Measurements from ENCODE around the gene DNAL1.

DNAL1 gene

DNA sequence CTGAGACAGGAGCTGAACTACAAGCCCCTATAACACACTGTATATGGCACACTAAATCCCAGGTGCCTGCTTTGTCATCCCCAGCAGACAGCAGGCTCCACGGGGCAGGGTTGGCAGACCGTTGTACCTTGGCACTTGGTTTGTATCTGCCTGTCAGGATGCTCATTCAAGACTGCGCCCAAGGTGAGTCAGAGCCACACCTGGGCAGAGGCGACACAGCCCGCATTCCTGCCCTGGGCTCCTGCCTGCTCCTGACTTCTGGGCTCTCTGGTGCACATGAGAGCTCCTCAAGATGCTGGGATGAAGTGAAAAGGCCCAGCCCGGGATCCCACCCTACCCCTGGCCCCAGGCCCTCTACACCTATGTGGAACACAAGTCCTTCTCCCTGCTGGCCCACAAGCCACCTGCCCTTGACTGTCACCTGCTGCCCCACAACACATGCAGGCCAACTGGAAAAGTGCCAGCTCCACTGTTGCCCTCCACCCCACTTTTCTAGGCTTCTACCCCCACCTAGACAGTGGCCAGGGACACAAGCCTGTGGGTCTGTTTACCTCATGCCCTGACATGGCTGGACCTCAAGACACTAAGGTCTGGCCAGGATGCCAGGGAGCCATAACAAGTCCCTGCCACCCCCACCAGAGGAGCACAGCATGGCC, 100.2 kb downstream of the DNAL1 start:
- DNase-seq, result no peak

DNA sequence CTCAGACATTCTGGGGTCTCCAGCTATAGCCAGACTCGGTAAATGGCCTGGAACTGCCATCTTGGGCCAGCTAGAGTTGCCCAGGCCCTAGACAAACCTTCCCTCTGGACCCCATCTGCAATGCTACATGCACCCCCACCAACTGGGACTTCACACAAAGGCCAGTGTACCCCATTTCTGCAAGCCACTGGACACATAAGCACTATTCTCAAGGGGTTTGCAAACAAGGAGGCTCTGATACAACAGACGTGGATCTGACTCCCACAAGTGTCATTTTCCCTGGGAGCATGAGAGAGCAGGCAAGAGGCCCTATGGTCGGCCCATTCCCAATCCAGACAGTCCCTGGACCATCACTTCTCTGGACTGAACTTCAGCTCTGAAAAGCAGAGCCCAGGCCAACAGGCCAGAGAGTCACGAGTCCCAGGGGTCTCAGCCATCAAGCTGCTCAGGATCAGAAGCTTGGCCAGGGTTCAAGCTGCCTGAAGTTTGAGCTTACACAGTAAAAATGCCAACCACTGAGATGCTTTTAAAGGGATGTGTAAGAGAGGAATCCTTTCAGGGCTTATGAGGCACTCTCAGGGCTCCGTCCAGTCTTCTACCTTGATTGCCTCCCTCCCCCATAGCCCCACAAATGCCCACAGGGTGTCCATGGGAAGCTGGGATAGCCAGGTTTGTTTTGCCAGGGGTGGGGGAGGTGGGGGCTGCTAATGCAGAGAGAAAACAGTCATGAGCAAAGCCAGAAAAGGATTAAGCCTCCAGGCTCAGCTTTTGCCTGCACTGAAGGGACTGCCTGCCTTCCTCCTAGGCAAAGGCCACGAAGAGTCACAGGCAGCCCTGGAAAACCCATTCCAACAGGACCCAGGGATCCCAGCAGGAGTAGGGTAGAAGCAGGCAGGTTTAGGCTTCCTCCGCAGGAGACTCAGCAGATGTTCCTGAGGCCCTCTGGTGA, 101.1 kb downstream of the DNAL1 start:
- DNase-seq, result no peak

DNA sequence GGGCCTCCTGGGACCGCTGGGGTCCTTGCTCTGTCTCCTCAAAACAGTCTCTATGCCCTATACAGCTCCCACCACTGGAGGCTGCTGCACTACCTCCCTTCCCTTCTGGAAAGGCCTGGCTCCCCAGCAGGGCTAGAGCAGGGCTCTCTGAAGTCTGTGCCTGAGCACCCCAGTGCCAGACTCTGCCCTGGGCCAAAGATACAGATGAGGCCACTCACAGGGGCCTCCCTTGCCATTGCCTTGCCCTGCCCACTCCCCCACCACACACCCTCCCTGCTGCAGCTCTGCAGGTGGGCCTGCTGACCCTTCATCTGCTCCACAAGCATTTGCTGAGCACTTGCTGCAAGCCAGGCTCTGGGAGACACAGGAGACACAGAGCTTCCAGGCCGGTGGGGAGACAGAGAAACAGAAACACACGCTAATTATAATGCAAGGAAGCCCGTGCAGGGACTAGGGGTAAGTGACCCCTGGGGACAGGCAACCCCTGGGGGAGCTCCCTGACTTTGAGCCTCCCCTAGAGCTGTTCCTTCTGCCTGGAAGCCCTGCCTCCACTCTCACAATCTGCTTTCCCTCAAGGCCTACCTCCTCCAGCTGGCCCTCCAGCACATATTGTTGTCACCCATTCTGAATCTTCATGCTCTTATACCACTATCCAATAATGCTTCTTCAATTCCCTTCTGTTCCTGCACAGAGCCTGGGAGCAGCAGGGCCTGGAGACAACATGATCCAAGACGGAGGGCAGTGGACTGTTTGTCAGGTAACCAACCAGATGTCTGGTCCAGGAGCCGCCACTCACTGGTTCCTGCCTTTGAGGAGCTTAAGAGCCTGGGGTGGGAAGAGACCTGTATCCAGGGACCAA, 102.0 kb downstream of the DNAL1 start:
- DNase-seq, result no peak

GRCh38 chr14:73747379-73748211, 102.8 kb downstream of the DNAL1 start:
- no peak for DNase-seq

DNA sequence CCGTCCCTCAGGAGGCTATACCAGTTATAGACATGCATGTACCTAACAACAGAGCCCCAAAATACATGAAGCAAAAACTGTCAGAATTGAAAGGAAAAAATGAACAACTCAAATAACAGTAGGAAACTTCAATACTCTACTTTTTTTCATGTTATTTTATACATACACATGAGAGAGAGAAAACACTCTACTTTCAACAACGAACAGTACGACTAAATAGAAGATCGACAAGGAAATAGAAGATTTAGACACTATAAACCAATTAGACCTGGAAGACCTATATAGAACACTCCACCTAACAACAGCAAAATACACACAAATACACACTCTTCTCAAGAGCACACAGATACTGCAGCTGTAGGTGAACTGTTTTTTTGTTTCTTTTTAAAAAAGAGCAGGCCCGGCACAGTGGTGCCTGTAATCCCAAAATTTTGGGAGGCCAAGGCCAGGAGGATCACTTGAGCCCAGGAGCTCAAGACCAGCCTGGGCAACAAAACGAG, 104.1 kb downstream of the DNAL1 start:
- no peak for DNase-seq

DNA sequence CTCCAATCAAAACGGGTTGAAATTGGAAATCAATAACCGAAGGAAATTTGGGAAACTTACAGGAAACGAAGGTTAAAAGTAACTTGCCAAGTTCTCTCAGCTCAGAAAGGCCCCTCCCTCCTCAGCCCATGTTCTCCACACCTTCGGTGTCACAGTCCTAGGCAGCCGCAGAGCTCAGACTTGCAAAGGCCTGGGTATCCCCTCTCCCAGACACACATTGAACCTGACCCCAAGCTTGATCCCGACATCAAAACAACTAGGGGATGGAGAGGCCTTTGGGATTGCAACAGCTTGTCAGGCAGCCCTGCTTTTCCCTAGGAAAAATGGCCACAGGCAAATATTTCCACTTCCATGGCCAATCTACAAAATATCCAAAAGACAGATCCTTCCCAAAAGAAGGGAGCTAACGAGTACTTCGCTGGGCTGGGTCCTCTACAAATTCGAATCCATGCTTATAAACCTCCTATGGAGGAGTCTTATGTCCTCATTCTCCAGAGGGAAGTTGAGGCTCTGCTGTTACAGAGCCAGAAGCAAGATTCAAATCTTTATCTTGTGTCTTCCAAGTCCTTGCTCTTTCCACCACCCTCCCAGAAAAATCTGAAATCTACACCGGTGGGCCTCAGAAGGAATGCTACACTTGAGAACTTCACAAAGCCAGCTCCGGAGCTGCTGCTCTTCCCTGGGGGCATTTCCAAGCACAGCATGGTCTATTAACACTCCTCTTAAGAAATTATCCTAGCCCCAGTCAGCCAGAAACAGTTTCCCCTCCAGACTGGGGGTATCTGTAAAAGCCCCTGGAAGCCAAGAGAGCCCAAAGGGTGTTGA, 105.1 kb downstream of the DNAL1 start:
- DNase-seq, result no peak

GRCh38 chr14:73750531-73750901, 105.7 kb downstream of the DNAL1 start:
- DNase-seq, result no peak

GRCh38 chr14:73751157-73751691, 106.4 kb downstream of the DNAL1 start:
- DNase-seq, result no peak

- no peak for DNase-seq
These were observed 107.7 kb downstream of the DNAL1 start for GRCh38 chr14:73752297-73752992.

All from OCI-M1 (cell line).